TTC549 (cell line): ENCODE measurements around the gene EPN3.

Experiments used
- FAIRE-seq: peaks from 2 replicates; lab custom pipeline; 2012; peaks lifted over from hg19 to GRCh38; lab: Jason Lieb, UNC

Gene EPN3

DNA sequence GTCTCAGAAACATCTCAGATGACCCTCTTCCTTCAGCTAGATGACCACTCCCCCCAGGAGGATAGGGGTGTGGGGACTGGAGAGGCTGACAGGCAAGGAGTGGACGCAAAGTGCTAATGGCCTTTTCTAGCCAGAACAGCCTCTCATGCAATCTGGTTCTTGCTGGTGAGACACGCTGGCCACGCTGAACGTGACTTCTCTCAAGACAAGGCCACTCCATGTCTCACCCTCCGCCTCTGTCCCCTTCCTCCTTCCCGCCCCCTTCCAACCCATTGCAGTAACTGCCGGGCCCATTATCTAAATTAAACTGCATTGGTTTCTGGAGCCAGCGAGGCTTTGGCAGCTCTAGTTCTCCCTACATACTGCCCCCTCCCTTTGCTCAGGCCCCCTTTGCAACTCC, 37.5 kb downstream of the EPN3 start:
- FAIRE-seq: no peak

- FAIRE-seq: no peak
These were observed 38.0 kb downstream of the EPN3 start for GRCh38 chr17:50570528-50570927.

- FAIRE-seq: no peak
These were observed 39.1 kb downstream of the EPN3 start for GRCh38 chr17:50571681-50572080.

- no peak for FAIRE-seq
These were observed 40.0 kb downstream of the EPN3 start for GRCh38 chr17:50572541-50572940.

DNA sequence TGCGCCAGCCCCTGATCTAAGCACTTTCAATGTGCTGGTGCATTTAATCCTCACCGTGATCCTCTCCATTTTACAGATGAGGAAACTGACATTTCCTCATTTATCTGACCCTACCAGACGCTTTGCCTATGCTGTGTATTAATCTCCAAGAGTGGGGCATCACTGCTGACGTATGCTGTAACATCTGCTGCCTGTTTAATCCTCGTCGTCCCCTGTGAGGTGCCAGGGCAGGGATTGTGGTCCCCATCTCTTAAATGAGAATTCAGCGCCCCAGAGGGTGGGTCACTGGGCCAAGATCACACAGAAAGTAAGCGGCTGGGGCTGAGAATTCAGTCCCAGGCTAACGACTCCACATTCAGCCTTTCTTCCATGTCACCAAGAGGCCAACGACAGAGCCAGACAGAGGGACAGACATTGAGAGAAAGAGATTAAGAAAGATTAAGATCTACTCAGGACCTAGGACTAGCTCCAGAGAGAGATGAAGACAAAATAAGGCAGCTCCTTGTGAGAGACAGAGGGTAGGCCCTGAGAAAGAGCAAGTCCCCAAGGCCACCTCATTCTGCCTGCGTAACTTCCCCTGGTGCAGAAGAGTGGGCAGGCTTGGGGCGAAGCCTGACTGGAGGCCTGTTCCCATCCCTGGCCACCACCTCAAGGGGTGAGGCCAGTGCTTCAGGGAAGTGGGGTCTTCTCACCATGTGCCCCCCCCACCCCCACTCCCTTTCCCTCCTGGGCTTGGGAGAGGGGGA, 41.5 kb downstream of the EPN3 start:
- no peak for FAIRE-seq

DNA sequence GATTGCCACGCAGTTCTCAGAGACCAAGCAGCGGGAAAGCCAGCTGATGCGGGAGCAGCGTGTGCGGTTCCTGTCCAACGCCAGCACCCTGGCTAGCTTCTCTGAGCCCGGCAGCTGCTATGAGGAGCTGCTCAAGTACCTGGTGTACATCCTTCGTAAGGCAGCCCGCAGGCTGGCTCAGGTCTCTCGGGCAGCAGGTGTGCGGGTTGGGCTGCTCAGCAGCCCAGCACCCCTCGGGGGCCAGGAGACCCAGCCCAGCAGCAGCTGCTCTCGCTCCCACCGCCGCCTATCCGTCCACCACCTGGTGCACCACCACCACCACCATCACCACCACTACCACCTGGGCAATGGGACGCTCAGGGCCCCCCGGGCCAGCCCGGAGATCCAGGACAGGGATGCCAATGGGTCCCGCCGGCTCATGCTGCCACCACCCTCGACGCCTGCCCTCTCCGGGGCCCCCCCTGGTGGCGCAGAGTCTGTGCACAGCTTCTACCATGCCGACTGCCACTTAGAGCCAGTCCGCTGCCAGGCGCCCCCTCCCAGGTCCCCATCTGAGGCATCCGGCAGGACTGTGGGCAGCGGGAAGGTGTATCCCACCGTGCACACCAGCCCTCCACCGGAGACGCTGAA, 43.2 kb downstream of the EPN3 start:
- FAIRE-seq: no peak

GRCh38 chr17:50576864-50577263, 44.3 kb downstream of the EPN3 start:
- no peak for FAIRE-seq

- no peak for FAIRE-seq
These were observed 45.0 kb downstream of the EPN3 start for GRCh38 chr17:50577451-50577954.

- no peak for FAIRE-seq
These were observed 45.6 kb downstream of the EPN3 start for GRCh38 chr17:50578173-50578572.

- no peak for FAIRE-seq
These were observed 46.9 kb downstream of the EPN3 start for GRCh38 chr17:50579399-50579798.

DNA sequence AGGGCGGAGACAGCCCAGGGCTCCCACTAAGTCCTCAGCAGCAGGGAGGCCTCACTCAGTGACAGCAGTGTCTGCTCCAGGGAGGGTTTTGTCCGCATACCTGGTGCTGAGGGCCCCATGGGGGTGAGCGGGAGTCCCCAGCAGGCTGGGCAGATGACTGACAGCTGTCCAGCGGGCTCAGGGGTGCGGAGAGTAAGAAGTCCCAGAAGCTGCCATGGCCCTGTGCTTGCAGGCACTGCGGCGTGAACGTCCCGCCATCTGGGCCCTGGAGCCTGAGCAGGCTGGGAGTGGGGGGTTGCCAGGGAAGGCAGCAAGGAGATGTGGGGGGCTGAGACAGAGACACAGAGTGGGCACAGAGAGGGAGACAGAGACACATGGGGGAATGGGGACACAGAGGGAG, 48.1 kb downstream of the EPN3 start:
- FAIRE-seq: no peak

DNA sequence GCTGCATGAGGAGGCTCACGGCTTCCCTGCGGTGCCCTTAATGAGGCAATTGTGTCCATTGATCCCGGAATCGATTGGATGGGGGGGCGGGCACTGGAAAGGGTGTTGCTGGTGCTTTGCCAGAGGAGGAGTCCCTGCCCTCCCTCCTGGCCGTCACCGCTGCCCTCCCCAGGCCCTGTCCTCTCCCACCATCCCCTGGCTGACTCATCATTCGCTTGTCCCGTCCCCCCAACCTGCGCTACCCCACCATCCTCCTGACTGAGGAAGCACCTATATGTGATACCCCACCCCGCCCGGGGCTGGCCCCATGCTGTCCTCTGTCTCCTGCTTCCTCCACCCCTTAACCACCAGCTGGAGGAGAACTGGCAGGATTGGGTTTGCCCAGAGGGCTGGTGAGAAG, 48.8 kb downstream of the EPN3 start:
- FAIRE-seq: no peak

- FAIRE-seq: no peak
These were observed 50.2 kb downstream of the EPN3 start for GRCh38 chr17:50582741-50583140.

GRCh38 chr17:50583641-50584040, 51.1 kb downstream of the EPN3 start:
- no peak for FAIRE-seq

DNA sequence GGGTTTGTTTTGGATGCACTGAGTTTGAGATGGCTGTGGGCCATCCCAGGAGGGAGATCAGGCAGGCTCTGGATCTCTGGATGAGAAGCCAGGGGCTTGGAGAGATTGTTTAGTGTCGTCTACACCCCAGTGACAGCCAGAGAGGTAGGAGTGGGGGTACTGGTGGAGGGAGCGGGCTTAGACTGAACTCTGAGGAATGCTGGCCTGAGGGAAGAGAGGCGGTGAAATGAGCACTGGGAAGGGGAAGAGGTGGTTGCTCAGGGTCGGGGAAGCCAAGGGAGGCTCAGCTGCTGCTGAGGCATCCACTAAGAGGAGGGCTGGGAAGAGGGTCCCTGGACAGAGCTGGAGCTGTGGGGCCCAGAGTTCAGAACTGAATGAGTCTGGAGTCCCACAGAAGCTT, 51.6 kb downstream of the EPN3 start:
- no peak for FAIRE-seq

GRCh38 chr17:50584749-50585148, 52.2 kb downstream of the EPN3 start:
- no peak for FAIRE-seq

DNA sequence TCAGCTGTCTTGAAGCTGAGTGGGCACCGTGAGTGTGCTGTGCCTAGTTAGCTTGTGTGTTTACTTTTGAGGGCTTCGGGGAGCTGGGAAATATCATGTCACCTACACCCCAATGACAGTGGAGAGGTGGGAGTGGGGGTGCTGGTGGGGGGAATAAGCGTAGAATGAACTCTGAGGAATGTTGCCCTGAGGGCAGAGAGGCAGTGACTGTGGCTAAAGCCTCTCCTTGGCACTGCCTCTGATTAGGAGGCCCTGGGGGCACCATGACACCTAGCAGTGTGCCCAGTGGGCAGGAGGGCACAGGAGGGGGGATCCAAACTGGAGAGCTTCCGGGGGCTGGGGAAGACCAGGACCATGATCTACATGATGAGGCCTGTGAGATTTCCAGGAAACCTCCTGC, 52.8 kb downstream of the EPN3 start:
- FAIRE-seq: no peak

DNA sequence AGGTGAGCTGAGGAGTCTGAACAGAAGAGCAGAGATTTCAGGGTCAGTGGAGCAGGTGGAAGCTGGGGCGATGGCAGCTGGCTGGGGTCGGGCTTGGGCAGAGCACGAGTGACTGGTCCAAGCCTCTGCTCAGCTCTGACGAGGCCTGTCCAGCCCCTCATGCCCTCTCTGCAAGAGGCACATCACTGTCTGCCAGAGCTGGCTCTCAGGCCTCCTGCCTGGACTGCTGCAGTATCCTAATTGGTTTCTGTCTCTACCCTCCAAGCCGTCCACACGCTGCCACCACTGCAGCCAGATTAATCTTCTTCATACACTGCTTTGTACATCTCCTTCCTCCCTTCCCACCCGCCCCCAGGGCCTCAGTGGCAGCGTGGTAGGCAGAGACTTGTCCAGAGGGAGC, 53.4 kb downstream of the EPN3 start:
- no peak for FAIRE-seq

DNA sequence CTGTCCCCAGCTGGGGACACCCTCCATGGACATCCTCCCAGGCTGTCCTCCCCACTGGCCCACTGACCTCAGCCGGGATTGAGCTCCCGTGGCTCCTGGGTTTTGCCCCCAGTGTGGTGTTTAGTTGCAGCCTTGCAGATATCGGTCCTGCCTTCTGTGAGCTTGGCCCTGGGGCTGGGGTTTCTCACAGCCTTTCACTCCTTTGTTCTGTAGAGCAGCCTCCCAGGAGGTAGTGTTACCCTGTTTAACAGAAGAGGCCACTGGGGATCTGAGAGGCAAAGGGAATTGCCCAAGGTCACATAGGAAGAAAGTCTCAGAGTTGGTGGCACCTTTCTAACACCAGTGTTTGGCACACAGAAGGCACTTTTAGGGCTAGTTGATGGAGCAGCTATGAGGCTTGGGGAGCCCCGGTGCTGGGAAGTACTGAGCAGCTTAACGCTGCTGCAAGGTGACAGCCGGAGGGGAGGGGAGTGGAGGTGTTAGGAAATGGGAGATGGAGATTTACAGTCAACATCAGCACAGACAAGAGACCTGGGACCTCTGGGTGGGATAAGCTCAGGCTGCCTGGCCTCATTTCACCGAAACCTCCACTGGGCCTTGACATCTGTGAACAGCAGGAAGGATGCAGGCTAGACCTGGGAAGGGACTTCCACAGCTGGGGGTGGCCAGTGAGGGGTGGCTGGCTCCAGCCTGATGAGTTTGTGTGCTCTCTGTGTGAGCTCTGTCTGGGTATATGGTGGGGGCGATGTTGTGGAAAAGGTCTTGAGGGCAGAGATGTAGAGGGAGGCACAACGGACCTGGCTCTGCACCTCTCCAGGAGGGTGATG, 54.1 kb downstream of the EPN3 start:
- no peak for FAIRE-seq

DNA sequence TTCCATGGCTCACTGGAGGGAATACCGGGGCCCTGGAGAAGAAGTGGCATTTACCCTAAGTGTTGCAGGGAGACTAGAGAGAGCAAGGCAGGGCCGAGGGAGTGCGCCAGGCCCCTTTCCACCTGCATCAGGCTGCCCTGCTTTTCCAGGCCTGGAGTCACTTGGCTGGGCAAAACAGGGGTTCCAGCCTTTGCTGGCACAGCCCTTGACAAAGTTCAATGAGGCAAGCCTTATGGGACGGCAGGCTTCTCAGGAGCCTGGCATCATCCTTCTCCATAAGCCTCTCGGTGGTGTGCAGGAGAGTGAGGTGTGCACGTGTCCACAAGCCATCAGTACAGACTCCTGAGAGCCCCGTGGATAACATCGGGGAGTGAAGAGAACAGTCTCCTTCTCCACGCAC, 55.0 kb downstream of the EPN3 start:
- FAIRE-seq: no peak

- FAIRE-seq: no peak
These were observed 56.0 kb downstream of the EPN3 start for GRCh38 chr17:50588391-50589049.

DNA sequence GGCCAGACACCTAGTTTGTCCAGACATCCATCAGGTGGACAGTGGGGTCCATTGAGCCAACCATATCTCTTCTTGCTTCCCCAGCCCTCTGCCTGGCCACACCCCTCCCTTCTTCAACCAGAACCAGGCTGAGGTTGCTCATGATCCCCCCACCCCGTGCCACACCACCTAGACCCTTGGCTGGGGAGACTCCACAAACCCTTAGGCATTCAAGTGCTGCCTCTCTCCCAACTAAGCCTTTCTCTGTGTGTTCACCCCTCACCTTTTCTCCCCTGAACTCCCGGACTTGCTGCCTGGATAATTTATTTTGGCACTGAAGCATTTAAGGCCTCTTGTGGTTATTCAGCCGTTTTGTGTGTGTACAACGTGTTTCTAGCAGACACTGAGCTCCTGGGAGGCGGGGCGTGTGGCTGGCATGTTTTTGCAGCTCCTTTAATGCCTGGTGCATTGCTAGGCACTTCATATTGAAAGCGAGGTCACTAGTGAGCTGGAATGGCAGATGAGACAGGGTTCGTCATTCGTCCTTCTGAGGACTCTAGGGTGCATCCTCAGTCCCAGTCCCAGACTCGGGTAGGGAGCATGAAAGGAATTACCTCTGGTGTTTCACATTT, 56.7 kb downstream of the EPN3 start:
- FAIRE-seq: no peak
